ENCODE results near the gene DOK6.
"Not testable (repeated sequence)": the region's sequence is repeated elsewhere in the genome, so short reads cannot be mapped to it uniquely, and the experiment has no call there.

DOK6 gene

DNA sequence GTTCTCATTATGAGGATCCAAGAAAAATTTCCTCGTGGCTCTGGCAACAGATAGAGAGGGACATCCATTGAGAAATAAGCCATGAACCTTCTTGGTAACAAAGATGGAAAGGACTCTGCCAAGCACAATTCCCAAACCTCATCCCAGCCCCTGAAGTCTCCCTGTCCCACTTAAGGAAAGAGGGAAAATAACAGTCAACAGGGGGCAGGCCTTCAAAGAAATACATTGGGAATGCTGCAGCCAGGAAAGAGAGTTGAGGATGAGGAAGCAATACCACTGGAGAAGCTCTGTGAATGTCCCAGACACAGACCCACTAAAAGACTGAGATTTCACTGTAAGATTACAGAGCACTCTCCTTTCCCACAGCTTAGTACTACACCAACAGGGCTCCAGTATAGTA is 453.8 kb downstream of the DOK6 start:
- no peak for DNase-seq (ENCODE audit: low read depth in 3 of 3, low spot score in 1 of 3)

- DNase-seq (ENCODE audit: low read depth in 3 of 3, low spot score in 1 of 3), result no peak
These were observed 458.2 kb downstream of the DOK6 start for GRCh38 chr18:69858897-69859296.

GRCh38 chr18:69864802-69865201 is 464.1 kb downstream of the DOK6 start:
- not testable (repeated sequence) for DNase-seq (ENCODE audit: low read depth in 3 of 3, low spot score in 1 of 3)

DNA sequence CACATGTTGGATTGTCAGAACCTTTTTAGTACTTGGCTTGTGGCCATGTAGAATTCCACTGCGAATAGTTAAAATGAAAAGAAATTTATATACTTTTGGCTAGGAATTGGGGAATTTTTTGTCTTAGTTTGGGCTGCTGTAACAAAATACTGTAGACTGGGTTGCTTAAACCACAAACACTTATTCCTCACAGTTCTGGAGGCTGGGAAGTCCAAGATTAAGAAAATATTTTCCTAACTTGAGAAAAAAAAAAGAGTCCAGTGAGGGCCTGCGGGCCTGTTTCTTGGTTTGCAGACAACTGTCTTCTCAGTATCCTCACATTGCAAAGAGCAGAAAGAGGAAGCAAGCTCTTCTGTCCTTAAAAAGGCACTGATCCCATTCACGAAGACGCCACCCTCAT is 465.1 kb downstream of the DOK6 start:
- no peak for DNase-seq (ENCODE audit: low read depth in 3 of 3, low spot score in 1 of 3)

DNA sequence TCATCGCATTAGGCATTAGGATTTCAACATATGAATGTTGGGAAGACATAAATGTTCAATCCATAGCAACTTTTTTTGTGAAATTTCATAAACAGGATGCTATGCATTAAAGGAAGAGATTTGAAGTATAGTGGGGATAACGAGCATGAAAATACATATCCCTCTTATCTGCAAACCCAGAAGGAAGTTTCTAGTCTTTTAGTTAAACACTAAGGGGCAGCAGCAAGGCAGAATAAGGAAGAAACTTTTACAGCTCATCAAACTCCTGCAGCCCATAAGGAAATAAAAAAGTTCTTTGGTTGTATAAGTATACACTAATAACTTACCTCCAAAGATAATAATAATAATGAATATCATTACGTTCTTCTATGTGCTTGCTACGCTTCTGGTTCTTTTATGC is 465.5 kb downstream of the DOK6 start:
- DNase-seq (ENCODE audit: low read depth in 3 of 3, low spot score in 1 of 3), result no peak

DNA sequence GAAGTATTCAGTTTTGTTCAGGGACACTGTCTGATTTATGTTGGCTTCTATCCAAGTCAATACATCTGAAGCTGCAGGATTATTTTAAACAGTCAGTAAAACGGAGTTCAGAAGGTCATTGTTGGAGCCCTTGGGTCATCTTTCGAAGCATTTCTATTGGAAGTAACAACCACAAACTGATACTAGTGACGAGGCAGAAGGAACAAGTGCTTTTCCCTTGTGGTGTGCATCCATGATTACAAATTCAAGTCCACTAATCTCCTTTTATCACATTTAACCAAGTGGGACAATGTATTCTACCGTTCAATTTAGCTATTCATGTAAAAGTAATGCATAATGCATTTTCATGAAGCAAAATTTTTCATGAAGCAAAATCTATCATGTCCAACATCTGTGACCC is 470.0 kb downstream of the DOK6 start:
- no peak for DNase-seq (ENCODE audit: low read depth in 3 of 3, low spot score in 1 of 3)

- no peak for DNase-seq (ENCODE audit: low read depth in 3 of 3, low spot score in 1 of 3)
These were observed 470.7 kb downstream of the DOK6 start for GRCh38 chr18:69871363-69871762.

DNA sequence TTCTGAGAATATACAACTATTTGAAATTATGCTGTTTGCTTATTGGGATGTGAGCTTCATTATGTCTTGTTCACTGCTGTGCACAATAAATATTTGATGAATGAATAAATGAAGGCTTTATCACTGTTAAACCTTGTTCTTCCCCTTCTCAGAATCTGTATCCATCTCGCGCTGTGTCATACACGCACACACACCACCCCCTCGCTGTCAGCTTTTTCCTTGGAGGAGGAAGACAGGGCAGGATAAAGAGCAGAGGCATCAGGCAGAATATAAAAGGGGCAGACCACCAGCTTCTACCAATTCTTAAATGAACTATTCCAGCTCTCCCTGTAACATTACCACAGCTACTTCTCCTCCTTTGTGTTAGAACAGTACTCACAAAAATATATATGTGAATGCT is 472.0 kb downstream of the DOK6 start:
- DNase-seq (ENCODE audit: low read depth in 3 of 3, low spot score in 1 of 3), result no peak

DNA sequence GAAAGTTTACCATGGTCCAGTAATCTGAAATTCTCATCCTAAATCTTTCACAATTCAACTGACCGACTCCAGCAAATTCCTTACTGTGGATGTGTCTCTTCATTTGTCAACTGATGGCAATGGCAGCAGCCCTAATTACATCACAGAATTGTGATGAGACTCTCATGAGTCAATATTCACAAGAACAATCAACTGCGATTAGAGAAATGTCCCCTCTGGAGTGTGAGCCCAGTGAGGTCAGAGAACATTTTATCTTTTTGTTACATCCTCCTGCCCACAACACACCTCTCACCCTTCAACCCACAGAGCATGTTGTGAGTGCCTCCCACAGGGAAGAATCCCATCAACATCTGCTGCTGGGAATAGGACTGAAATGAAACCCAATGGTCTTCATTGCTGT is 473.4 kb downstream of the DOK6 start:
- no peak for DNase-seq (ENCODE audit: low read depth in 3 of 3, low spot score in 1 of 3)

GRCh38 chr18:69876490-69876889 is 475.8 kb downstream of the DOK6 start:
- no peak for DNase-seq (ENCODE audit: low read depth in 3 of 3, low spot score in 1 of 3)

GRCh38 chr18:69878213-69878933 is 477.7 kb downstream of the DOK6 start:
- DNase-seq (ENCODE audit: low read depth in 3 of 3, low spot score in 1 of 3), result no peak

DNA sequence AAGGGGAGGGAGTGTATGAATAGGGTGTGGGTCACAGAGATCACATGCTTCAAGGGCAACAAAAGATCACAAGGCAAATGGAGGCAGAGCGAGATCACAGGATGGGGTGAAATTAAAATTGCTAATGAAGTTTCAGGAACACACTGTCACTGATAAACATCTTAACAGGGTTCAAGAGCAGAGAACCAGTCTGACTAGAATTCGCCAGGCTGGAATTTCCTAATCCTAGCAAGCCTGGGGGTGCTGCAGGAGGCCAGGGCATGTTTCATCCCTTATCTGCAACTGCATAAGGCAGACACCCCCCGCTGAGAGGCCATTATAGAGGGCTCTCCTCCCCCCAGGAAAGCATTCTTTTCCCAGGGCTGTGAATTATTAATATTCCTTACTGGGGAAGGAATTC is 478.4 kb downstream of the DOK6 start:
- DNase-seq (ENCODE audit: low read depth in 3 of 3, low spot score in 1 of 3), result not testable (repeated sequence)

DNA sequence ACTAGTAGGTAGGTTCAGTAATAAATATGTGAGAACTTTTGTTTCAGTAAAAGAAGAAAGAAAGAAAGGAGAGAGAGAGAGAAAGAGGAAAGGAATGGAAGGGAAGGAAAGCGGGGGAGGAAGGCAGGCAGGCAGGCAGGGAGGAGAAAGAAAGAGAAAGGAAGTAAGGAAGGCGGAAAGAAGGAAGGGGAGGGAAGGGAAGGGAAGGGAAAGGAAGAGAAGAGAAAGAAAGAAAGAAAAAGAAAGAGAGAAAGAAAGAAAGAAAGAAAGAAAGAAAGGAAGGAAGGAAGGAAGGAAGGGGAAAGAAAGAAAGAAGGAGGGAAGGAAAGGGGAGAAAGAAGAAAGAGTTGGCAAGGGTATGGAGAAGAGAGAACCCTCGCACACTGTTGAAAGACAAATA is 479.4 kb downstream of the DOK6 start:
- DNase-seq (ENCODE audit: low read depth in 3 of 3, low spot score in 1 of 3), result no peak

GRCh38 chr18:69882965-69883668 is 482.4 kb downstream of the DOK6 start:
- no peak for DNase-seq (ENCODE audit: low read depth in 3 of 3, low spot score in 1 of 3)

- DNase-seq (ENCODE audit: low read depth in 3 of 3, low spot score in 1 of 3), result no peak
These were observed 483.1 kb downstream of the DOK6 start for GRCh38 chr18:69883781-69884180.

DNA sequence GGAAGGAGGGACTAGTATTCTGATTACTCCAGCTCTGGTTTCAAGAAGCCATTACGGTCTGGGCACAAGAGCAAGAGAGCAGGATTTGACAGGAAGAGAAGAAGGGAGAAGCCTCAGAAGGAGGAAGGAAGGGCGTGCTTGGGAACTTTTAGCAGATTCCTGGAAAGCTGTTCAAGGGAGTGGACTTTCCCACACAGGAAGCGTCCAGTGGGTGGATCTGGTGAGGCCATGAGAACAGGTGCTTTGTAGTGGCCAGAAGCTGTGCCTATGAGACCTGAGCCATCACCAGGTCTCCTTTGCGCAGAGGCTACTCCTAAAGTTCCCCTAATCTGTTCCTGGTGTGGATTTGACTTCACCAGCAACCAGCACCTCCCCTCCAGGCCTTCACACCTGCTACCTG is 484.7 kb downstream of the DOK6 start:
- DNase-seq (ENCODE audit: low read depth in 3 of 3, low spot score in 1 of 3), result no peak

DNA sequence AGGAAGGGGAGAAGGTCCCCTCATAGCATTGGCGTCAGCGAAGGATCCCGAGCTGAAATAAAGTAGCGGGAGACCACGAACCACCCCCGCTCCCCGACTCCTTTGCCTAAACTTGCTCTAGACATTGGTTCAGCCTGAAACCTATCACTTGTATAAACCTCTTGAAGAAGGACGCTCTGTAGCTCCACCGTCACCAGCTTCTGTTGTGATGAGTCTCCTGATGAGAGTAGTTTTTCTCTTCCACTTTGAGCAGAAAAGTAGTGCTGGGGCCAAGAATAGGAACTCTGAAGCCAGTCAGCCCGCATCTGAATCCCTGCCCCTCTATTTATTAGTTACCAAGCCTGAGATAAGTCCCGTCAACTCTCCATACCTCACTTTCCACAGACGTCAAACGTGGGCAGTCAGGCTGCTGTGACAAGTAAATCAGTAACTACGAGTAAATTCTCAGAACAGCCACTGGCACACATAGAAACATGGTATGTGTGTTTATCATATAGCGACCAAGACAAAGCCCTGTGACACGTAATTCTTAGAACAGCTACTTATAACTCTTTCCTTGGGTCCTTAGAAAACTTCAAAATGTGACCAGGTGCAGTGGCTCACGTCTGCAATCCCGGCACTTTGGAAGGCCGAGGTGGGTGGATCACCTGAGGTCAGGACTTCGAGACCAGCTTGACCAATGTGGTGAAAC is 485.3 kb downstream of the DOK6 start:
- DNase-seq (ENCODE audit: low read depth in 3 of 3, low spot score in 1 of 3), result no peak

GRCh38 chr18:69887256-69887655 is 486.6 kb downstream of the DOK6 start:
- DNase-seq (ENCODE audit: low read depth in 3 of 3, low spot score in 1 of 3), result no peak

DNA sequence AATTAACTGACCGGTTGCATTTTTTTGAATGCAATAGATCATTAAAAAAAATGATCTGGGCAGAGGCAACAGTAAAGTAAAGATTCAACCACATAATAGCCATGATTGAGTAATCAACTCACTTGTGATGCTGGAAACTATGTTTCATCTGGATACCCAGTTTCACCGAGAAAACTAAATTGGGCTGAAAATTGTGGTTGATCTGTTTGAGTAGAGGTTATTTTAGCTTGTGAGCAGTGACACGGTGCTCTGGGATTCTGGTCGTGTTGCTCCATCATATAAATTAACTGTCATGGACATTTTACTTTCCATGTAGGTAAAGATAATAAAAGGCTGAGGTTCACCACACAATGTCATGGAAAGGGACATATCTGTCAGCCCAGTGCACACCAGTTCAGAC is 488.3 kb downstream of the DOK6 start:
- DNase-seq (ENCODE audit: low read depth in 3 of 3, low spot score in 1 of 3), result no peak

- no peak for DNase-seq (ENCODE audit: low read depth in 3 of 3, low spot score in 1 of 3)
These were observed 489.9 kb downstream of the DOK6 start for GRCh38 chr18:69890558-69890957.

DNA sequence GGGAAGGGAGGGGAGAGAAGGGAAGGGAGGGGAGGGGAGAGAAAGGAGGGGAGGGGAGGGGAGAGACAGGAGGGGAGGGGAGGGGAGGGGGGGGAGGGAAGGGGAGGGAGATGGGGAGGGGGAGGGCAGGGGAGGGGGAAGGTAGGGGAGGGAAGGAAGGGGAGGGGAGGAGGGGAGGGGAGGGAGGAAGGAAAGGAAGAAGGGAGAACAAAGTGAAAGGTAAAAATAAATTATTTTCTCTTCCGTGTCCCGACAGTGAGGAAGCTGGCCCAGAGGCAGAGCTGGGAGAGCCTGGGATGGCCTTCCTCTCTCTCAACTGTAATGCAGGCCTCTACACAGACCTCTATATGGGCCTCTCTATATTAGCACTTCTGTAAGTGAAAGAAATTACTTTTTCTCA is 493.8 kb downstream of the DOK6 start:
- no peak for DNase-seq (ENCODE audit: low read depth in 3 of 3, low spot score in 1 of 3)
